Measurements from ENCODE around the gene AXL. TPM values are rescaled to one million over a fixed set of nuclear protein-coding genes. Genes with fewer than 3 reads are reported as not detected.
"Not testable (repeated sequence)": the region's sequence is repeated elsewhere in the genome, so short reads cannot be mapped to it uniquely, and the experiment has no call there.

The AXL gene
- total RNA-seq (ENCODE audit: low replicate concordance): 8.8 and 20.9 TPM in 2 replicates
- long read RNA-seq, partial matches to known transcripts: 0 of 2 reads
- long read RNA-seq, other reads (novel, unspliced or antisense): 2 of 2 reads

GRCh38 chr19:41218615-41219507, at the start of gene AXL:
Gene AXL, plus strand, starts transcription at chr19:41219223. Its CDS starts 170 bp downstream, at chr19:41219393.
- Mint-ChIP-seq H3K27ac (peak within 1 kb of the TSS; percentile 87), H3K4me1 (ENCODE audit: unreplicated experiment) (peaks cover 18% of the 10 kb centered on the region), H3K36me3 (peaks cover 9% of the 10 kb centered on the region), H3K4me3 (peak within 1 kb of the TSS; percentile 86), H3K27me3 (peaks cover 7% of the 10 kb centered on the region), H3K9me3 (no peaks in the 10 kb centered on the region)
- no peak for TF ChIP-seq CTCF (conservative IDR thresholded peaks at IDR 0.05)
- DNase-seq (ENCODE audit: extremely low spot score, unreplicated experiment): peak; percentile 80

- no peak for TF ChIP-seq CTCF (conservative IDR thresholded peaks at IDR 0.05)
- Mint-ChIP-seq H3K27me3 (no peaks in the 10 kb centered on the region), H3K4me1 (ENCODE audit: unreplicated experiment) (peaks cover 16% of the 10 kb centered on the region), H3K4me3 (peak overlapping the region; percentile 74), H3K9me3 (peaks cover 8% of the 10 kb centered on the region), H3K36me3 (peaks cover 3% of the 10 kb centered on the region), H3K27ac (peak overlapping the region; percentile 92)
- no peak for DNase-seq (ENCODE audit: extremely low spot score, unreplicated experiment)
Observed at GRCh38 chr19:41172297-41173164, 46.5 kb upstream of the AXL start.

- no peak for DNase-seq (ENCODE audit: extremely low spot score, unreplicated experiment)
- Mint-ChIP-seq H3K4me1 (ENCODE audit: unreplicated experiment) (peaks cover 16% of the 10 kb centered on the region), H3K27me3 (no peaks in the 10 kb centered on the region), H3K9me3 (peaks cover 8% of the 10 kb centered on the region), H3K36me3 (peaks cover 3% of the 10 kb centered on the region), H3K4me3 (peak overlapping the region; percentile 60), H3K27ac (peak overlapping the region; percentile 99)
- no peak for TF ChIP-seq CTCF (conservative IDR thresholded peaks at IDR 0.05)
Observed at GRCh38 chr19:41174297-41174928, 44.6 kb upstream of the AXL start.

DNA sequence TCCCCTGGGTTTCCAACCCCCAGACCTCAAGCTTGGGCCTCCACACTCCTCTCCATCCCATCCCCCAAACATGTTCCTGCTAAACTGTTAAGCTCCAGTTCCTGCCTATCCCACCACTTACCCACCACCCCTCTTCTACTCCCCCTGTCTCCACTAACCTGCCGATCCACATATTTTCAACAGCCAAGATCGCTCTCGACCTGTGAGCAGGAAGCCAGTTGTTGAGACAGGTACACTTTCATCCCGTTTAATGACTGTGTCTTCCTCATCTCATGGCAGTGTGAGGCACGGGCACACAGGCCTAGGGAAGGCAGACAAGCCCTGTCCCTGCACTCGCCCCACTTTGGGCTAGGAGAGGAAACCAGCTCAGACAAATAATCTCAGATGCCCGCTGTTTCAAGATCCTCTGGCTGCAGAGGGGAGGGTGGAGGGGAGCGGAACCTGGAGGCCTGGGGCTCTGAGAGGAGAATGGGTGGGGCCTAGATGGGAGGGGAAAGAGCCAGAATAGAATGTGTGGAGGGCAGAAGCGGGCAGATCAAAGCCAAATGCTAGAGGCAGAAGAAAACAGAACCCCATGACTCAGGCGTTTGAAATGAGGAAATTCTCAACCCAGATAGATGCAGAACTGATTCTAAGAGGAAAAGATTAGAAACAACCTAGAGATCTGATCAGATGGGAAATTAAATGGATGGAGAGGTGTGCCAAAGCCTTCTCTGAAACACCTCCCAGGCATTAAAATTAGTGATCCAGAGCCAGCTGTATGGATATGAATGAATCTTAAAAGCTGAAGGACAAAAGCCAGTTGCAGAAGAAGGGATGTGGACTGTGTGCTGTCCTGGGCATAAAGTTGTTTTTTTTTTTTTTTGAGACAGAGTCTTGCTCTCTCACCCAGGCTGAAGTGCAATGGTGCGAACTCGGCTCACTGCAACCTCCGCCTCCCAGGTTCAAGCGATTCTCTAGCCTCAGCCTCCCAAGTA, 42.9 kb upstream of the AXL start:
- H3K27ac Mint-ChIP-seq: peak overlapping the region; percentile 99
- TF ChIP-seq CTCF (conservative IDR thresholded peaks at IDR 0.05): no peak

DNA sequence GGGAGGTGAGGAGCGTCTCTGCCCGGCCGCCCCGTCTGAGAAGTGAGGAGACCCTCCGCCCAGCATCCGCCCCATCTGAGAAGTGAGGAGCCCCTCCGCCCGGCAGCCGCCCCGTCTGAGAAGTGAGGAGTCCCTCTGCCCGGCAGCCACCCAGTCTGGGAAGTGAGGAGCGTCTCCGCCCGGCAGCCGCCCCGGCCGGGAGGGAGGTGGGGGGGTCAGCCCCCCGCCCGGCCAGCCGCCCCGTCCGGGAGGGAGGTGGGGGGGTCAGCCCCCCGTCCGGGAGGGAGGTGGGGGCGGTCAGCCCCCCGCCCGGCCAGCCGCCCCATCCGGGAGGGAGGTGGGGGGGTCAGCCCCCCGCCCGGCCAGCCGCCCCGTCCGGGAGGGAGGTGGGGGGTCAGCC, 38.9 kb upstream of the AXL start:
- H3K4me3 Mint-ChIP-seq; H3K9me3 Mint-ChIP-seq; H3K36me3 Mint-ChIP-seq; DNase-seq (ENCODE audit: extremely low spot score, unreplicated experiment); H3K27ac Mint-ChIP-seq; H3K27me3 Mint-ChIP-seq: not testable (repeated sequence)
- H3K4me1 Mint-ChIP-seq (ENCODE audit: unreplicated experiment): peaks cover 15% of the 10 kb centered on the region

More for the DNA sequence above, 42.9 kb upstream of the AXL start:
- Mint-ChIP-seq H3K4me3 (peak overlapping the region; percentile 90), H3K27me3 (no peaks in the 10 kb centered on the region), H3K9me3 (peaks cover 8% of the 10 kb centered on the region), H3K36me3 (peaks cover 3% of the 10 kb centered on the region), H3K4me1 (ENCODE audit: unreplicated experiment) (peaks cover 15% of the 10 kb centered on the region)
- DNase-seq (ENCODE audit: extremely low spot score, unreplicated experiment): no peak
